Measurements from ENCODE around the gene NRG3.

GRCh38 chr10:82191653-82192052 lies 316.7 kb downstream of the NRG3 start:
- no peak for TF ChIP-seq CTCF (IDR thresholded peaks at IDR 0.05)
- no peak for TF ChIP-seq POLR2A (IDR thresholded peaks at IDR 0.05)
